GM13976 (cell line): ENCODE measurements around the gene LRP1B.

Source experiments
- DNase-seq: peaks from one replicate; pipeline ENCODE4 v3.0.0; 2012; ENCODE audit warnings: low spot score
- in situ Hi-C: fragments of 300-500 bp; cut with MboI; formaldehyde crosslinking; loops from one replicate; pipeline ENCODE4 v1.12.0; 2022; ENCODE audit warnings: low sequenced_read_pairs, mixed read lengths, inconsistent platforms; ENCODE audit not compliant: unreplicated experiment
- TF ChIP-seq, protein P1 (sequence below): IDR thresholded peaks from 2 replicates; pipeline ENCODE4 v1.5.1; 2012; ENCODE audit warnings: borderline replicate concordance, mild to moderate bottlenecking; ENCODE audit not compliant: insufficient read depth; ENCODE audit errors: extremely low read depth, missing control alignments, control extremely low read depth

Gene LRP1B

DNA sequence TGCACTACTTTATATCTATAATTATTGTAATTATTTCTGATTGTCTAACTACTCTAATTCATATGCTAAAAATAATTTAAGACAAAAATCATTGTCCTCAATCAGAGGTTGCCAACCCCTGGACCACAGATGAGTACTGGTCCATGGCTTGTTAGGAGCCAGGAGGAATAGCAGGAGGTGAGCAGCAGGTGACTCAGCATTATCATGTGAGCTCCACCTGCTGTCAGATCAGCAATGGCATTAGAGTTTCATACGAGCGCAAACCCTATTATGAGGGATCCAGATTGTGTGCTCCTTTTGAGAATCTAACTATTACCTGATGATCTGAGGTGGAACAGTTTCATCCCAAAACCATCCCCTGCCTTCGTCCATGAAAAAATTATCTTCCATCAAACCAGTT is 1434.4 kb downstream of the LRP1B start:
- no peak for DNase-seq
- TF ChIP-seq, protein P1, sequence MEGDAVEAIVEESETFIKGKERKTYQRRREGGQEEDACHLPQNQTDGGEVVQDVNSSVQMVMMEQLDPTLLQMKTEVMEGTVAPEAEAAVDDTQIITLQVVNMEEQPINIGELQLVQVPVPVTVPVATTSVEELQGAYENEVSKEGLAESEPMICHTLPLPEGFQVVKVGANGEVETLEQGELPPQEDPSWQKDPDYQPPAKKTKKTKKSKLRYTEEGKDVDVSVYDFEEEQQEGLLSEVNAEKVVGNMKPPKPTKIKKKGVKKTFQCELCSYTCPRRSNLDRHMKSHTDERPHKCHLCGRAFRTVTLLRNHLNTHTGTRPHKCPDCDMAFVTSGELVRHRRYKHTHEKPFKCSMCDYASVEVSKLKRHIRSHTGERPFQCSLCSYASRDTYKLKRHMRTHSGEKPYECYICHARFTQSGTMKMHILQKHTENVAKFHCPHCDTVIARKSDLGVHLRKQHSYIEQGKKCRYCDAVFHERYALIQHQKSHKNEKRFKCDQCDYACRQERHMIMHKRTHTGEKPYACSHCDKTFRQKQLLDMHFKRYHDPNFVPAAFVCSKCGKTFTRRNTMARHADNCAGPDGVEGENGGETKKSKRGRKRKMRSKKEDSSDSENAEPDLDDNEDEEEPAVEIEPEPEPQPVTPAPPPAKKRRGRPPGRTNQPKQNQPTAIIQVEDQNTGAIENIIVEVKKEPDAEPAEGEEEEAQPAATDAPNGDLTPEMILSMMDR, result no peak
- in situ Hi-C loops, result no loop called here

DNA sequence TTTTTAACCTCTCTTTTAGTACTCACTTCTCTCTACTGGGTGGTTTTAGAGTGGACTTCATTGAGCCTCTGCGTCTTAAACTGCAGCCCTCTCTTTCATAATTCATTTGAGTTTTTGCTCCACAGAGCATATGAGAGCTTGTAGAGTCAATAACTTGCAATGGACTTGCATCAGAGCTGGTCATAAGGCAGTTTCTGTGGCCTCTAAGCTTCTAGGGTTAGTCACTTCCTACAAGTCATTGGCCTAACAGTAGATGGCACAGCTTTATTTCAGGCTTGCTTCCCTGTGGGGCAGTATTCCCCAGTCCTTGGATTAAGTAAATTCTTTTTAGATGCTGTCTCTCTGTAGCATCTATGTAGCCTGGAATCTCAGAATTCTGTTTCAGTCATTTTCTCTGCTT is 1435.7 kb downstream of the LRP1B start:
- TF ChIP-seq, protein P1, result no peak
- in situ Hi-C loops, result no loop called here
- no peak for DNase-seq

DNA sequence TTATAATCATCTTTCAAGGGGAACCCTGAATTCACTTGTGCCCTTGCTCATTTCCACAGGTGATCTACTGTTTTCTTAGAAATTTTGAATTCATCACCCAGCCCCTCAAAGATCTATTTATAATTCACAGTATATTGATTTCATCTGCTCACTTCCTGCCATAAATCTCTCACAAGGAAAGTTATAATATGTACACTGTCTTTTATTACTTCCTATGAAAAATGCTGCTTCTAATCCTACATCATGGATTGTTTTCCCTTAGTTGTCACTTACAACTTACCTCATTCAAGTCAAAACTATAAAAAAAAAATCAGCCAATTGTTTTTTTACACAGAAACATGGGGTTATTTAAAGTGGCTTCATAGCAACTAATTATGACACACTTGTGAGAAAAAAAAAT is 1443.0 kb downstream of the LRP1B start:
- TF ChIP-seq, protein P1, result no peak
- DNase-seq, result no peak
- in situ Hi-C loops, result no loop called here

GRCh38 chr2:140683658-140684057 is 1447.2 kb downstream of the LRP1B start:
- in situ Hi-C loops, result no loop called here
- DNase-seq, result no peak
- TF ChIP-seq, protein P1, result no peak

DNA sequence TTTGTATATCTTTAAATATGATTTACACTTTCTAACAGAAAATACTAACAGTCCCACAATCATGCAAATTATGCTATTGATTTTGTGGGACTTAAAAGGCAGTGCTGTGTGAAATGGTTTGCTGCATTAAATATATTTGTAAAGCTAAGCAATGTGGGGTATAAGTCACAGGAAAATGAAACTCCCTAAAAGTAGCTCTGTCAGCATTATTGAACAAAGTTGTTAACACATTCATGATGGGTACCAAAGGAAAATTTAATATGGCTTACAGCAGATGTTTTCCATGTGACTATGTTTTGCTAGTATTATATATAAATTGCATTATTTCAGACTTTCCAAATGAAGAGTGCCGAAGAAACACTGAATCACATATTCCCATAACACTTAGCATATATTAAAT is 1450.0 kb downstream of the LRP1B start:
- TF ChIP-seq, protein P1, result no peak
- in situ Hi-C loops, result no loop called here
- DNase-seq, result no peak

DNA sequence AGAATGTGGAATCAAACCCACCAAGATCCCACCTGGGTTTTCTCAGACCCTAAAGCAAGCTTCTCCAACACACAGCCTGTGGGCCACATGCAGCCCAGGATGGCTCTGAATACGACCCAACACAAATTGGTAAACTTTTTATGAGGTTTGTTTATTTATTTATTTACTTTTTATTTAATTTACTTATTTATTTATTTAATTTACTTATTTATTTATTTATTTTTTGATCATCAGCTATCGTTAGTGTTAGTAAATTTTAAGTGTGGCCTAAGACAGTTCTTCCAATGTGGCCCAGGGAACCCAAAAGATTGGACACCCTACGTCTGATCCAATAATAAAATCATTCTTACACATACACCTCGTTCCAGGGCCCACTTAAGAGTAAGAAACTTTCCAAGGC is 1451.1 kb downstream of the LRP1B start:
- DNase-seq, result no peak
- TF ChIP-seq, protein P1, result no peak
- in situ Hi-C loops, result no loop called here

GRCh38 chr2:140669911-140670310 is 1460.9 kb downstream of the LRP1B start:
- DNase-seq, result no peak
- TF ChIP-seq, protein P1, result no peak
- in situ Hi-C loops, result no loop called here
